Measurements from ENCODE around the gene TRPM4.

The TRPM4 gene

DNA sequence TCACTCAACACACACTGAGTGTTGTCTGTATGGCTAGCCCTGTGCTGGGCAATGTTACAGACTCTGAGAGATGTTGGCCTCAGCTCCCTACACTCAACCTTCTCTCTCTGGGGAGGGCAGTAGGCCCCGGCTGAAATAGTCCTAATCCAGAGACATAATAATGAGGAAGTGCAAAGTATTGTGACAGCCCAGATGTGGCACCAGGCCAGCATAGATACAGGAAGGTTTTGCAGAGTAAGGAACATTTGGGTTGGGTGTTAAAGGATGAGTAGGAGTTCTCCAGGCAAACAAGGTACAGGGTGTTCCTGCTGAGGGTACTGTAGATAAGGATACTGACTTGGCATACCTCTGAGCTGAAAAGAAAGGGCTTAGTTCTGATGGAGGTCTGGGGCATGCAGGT, 41.0 kb upstream of the TRPM4 start:
- no peaks in the 10 kb centered on the region for H3K9me3 ChIP-seq (ENCODE audit: insufficient read depth, low read length)
- no peaks in the 10 kb centered on the region for H3K36me3 ChIP-seq (replicated peaks; ENCODE audit: low read depth, low read length)
- H4K20me1 ChIP-seq (ENCODE audit: insufficient read depth, low read length): no peaks in the 10 kb centered on the region
- no peak overlapping the region for H2AFZ ChIP-seq (ENCODE audit: low read depth, low read length)
- no peaks in the 10 kb centered on the region for H3K27me3 ChIP-seq (ENCODE audit: low read depth, low read length)
- no peak overlapping the region for H3K4me2 ChIP-seq (ENCODE audit: low read length)
- H3K4me3 ChIP-seq (ENCODE audit: low read length): no peak overlapping the region
- H3K4me1 ChIP-seq (ENCODE audit: low read length): peaks cover 22% of the 10 kb centered on the region
- TF ChIP-seq EZH2phosphoT487 (IDR thresholded peaks at IDR 0.05; ENCODE audit: low read depth): no peak
- TF ChIP-seq, protein P1, sequence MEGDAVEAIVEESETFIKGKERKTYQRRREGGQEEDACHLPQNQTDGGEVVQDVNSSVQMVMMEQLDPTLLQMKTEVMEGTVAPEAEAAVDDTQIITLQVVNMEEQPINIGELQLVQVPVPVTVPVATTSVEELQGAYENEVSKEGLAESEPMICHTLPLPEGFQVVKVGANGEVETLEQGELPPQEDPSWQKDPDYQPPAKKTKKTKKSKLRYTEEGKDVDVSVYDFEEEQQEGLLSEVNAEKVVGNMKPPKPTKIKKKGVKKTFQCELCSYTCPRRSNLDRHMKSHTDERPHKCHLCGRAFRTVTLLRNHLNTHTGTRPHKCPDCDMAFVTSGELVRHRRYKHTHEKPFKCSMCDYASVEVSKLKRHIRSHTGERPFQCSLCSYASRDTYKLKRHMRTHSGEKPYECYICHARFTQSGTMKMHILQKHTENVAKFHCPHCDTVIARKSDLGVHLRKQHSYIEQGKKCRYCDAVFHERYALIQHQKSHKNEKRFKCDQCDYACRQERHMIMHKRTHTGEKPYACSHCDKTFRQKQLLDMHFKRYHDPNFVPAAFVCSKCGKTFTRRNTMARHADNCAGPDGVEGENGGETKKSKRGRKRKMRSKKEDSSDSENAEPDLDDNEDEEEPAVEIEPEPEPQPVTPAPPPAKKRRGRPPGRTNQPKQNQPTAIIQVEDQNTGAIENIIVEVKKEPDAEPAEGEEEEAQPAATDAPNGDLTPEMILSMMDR (IDR thresholded peaks at IDR 0.05; ENCODE audit: low read depth, low read length): no peak
- peaks cover 6% of the 10 kb centered on the region for H3K79me2 ChIP-seq (ENCODE audit: low read length)
- H3K9ac ChIP-seq (ENCODE audit: low read length): no peak overlapping the region
- H3K27ac ChIP-seq (ENCODE audit: low read length): no peak overlapping the region

DNA sequence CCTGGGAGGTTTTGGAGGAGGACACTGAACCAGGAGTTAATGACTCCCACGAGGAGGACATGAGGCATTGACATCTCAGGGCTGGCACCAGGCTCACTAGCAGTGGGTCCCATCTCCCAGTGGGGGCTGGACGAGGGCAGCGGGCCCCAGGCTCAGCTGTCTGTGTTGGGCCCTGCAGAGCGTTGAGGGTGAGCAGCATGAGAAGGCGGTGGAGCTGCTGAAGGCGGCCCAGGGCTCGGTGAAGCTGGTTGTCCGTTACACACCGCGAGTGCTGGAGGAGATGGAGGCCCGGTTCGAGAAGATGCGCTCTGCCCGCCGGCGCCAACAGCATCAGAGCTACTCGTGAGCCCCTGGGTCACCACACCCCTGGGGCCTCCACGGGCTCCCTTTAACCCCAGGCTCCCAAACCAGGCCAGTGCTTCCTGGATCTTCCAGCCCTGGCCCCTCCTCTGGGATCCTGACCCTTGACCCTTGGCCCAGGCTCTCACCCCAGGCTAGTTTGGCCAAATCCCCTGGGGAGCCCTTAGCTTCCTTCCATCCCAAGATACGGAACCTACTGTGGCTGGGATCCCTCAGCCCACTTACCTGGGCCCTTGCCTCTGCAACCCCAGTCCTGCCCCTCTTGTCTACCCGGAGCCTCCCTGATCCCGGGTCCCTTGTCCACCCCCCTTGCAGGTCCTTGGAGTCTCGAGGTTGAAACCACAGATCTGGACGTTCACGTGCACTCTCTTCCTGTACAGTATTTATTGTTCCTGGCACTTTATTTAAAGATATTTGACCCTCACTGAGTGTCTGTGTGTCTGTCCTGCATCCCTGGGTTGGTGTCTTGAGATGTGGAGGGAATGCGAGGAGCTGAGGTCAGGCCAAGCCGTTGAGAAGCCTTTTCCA, 39.7 kb upstream of the TRPM4 start:
- H2AFZ ChIP-seq (ENCODE audit: low read depth, low read length): peak overlapping the region; percentile 42; the same call in 1 of the 2 replicates
- no peak for TF ChIP-seq EZH2phosphoT487 (IDR thresholded peaks at IDR 0.05; ENCODE audit: low read depth)
- TF ChIP-seq, protein P1 (IDR thresholded peaks at IDR 0.05; ENCODE audit: low read depth, low read length): no peak
- peak overlapping the region; percentile 99 for H3K4me2 ChIP-seq (ENCODE audit: low read length)
- H3K27ac ChIP-seq (ENCODE audit: low read length): peak overlapping the region; percentile 72
- no peaks in the 10 kb centered on the region for H4K20me1 ChIP-seq (ENCODE audit: insufficient read depth, low read length)
- H3K79me2 ChIP-seq (ENCODE audit: low read length): peaks cover 6% of the 10 kb centered on the region
- no peaks in the 10 kb centered on the region for H3K9me3 ChIP-seq (ENCODE audit: insufficient read depth, low read length)
- peak overlapping the region; percentile 90 for H3K9ac ChIP-seq (ENCODE audit: low read length)
- H3K4me1 ChIP-seq (ENCODE audit: low read length): peaks cover 22% of the 10 kb centered on the region
- H3K36me3 ChIP-seq (replicated peaks; ENCODE audit: low read depth, low read length): no peaks in the 10 kb centered on the region
- H3K27me3 ChIP-seq (ENCODE audit: low read depth, low read length): no peaks in the 10 kb centered on the region
- peak overlapping the region; percentile 92 for H3K4me3 ChIP-seq (ENCODE audit: low read length)

- peak within 1 kb of the TSS; percentile 92 for H3K4me3 ChIP-seq (ENCODE audit: low read length)
- no peaks in the 10 kb centered on the region for H3K36me3 ChIP-seq (replicated peaks; ENCODE audit: low read depth, low read length)
- H4K20me1 ChIP-seq (ENCODE audit: insufficient read depth, low read length): no peaks in the 10 kb centered on the region
- H3K4me1 ChIP-seq (ENCODE audit: low read length): peaks cover 20% of the 10 kb centered on the region
- peaks cover 6% of the 10 kb centered on the region for H3K79me2 ChIP-seq (ENCODE audit: low read length)
- TF ChIP-seq, protein P1 (IDR thresholded peaks at IDR 0.05; ENCODE audit: low read depth, low read length): no peak
- TF ChIP-seq EZH2phosphoT487 (IDR thresholded peaks at IDR 0.05; ENCODE audit: low read depth): no peak
- no peaks in the 10 kb centered on the region for H3K27me3 ChIP-seq (ENCODE audit: low read depth, low read length)
- H2AFZ ChIP-seq (ENCODE audit: low read depth, low read length): peak within 1 kb of the TSS; percentile 67; the same call in 1 of the 2 replicates
- H3K4me2 ChIP-seq (ENCODE audit: low read length): peak within 1 kb of the TSS; percentile 99
- H3K27ac ChIP-seq (ENCODE audit: low read length): peak within 1 kb of the TSS; percentile 72
- H3K9ac ChIP-seq (ENCODE audit: low read length): peak within 1 kb of the TSS; percentile 90
- no peaks in the 10 kb centered on the region for H3K9me3 ChIP-seq (ENCODE audit: insufficient read depth, low read length)
Observed at GRCh38 chr19:49118565-49119410, 38.8 kb upstream of the TRPM4 start, which contains the start of gene C19orf73. TSS of gene C19orf73 (minus strand) at chr19:49119143. CDS start at chr19:49119022, 121 bp downstream.

Measured in OCI-LY3 (cell line).